ENCODE results near the gene DHRSX. TPM values are rescaled to one million over a fixed set of nuclear protein-coding genes. Genes with fewer than 3 reads are reported as not detected.
"Not testable (repeated sequence)": the region's sequence is repeated elsewhere in the genome, so short reads cannot be mapped to it uniquely, and the experiment has no call there.

DHRSX gene
- total RNA-seq, 6 donors from 2014 or later = 18.2 to 34.8 (median 21.2) TPM

DNA sequence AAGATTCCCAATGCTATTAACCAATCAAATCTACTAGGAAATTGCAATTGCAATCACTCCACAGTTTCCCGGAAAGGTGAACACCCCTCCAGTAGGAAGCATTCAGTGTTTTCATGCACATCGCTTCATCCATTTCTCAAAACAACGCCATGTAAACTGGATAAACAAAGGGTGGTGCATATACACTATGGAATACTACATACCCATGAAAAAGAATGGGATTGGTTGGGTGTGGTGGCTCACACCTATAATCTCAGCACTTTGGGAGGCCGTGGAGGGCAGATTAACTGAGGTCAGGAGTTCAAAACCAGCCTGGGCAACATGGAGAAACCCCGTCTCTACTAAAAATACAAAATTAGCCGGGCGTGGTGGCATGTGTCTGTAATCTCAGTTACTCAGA lies 29.1 kb downstream of the DHRSX start:
- DNase-seq = no peak

GRCh38 chrX:2471126-2471525 lies 29.6 kb downstream of the DHRSX start:
- not testable (repeated sequence) for ATAC-seq (ENCODE audit: low FRiP score in 2 of 2); H3K36me3 ChIP-seq; H3K27me3 ChIP-seq; H3K27ac ChIP-seq; H3K4me1 ChIP-seq; H3K9me3 ChIP-seq; H3K4me3 ChIP-seq; DNase-seq
- WGBS, 2 donors = 95 to 98% methylated on average over 8 to 10 of the region's 10 CpGs

More for the DNA sequence above, 29.1 kb downstream of the DHRSX start:
- Histone ChIP-seq H3K27me3 (no peaks in the 10 kb centered on the region), H3K27ac (no peak overlapping the region), H3K36me3 (no peaks in the 10 kb centered on the region), H3K4me3 (no peak overlapping the region), H3K4me1 (no peaks in the 10 kb centered on the region), H3K9me3 (no peaks in the 10 kb centered on the region)
- TF ChIP-seq EP300 (IDR thresholded peaks at IDR 0.05) (no peak), POLR2A (IDR thresholded peaks at IDR 0.05) (no peak), POLR2AphosphoS5 (IDR thresholded peaks at IDR 0.05) (no peak)
- TF ChIP-seq, protein P1, sequence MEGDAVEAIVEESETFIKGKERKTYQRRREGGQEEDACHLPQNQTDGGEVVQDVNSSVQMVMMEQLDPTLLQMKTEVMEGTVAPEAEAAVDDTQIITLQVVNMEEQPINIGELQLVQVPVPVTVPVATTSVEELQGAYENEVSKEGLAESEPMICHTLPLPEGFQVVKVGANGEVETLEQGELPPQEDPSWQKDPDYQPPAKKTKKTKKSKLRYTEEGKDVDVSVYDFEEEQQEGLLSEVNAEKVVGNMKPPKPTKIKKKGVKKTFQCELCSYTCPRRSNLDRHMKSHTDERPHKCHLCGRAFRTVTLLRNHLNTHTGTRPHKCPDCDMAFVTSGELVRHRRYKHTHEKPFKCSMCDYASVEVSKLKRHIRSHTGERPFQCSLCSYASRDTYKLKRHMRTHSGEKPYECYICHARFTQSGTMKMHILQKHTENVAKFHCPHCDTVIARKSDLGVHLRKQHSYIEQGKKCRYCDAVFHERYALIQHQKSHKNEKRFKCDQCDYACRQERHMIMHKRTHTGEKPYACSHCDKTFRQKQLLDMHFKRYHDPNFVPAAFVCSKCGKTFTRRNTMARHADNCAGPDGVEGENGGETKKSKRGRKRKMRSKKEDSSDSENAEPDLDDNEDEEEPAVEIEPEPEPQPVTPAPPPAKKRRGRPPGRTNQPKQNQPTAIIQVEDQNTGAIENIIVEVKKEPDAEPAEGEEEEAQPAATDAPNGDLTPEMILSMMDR (IDR thresholded peaks at IDR 0.05) = no peak
- WGBS, 2 donors = 96 to 97% methylated on average over 7 of the region's 7 CpGs
- ATAC-seq (ENCODE audit: low FRiP score in 2 of 2) = no peak

DNA sequence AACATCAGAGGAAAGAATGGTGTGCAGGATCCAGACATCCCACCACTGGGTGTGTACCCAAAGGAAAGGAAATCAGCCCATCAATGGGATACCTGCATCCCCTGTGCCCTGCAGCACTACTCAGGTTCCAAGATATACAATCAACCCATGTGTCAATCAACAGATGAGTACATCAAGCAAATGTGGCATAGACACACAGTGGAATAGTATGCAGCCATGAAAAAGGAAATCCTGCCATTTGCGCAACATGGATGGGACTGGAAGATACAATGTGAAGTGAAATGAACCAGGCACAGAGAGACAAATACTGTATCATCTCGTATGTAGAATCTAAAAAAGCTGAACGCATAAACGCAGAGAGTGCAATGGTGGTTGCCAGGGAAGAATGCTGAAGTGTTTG lies 30.9 kb downstream of the DHRSX start:
- ATAC-seq (ENCODE audit: low FRiP score in 2 of 2); DNase-seq: not testable (repeated sequence)
- 92 to 100% methylated on average over 4 of the region's 4 CpGs for WGBS, 2 donors

GRCh38 chrX:2469196-2469685 lies 31.5 kb downstream of the DHRSX start:
- TF ChIP-seq POLR2A (IDR thresholded peaks at IDR 0.05) = no peak
- TF ChIP-seq, protein P1 (IDR thresholded peaks at IDR 0.05) = no peak
- no peak for TF ChIP-seq EP300 (IDR thresholded peaks at IDR 0.05)
- TF ChIP-seq POLR2AphosphoS5 (IDR thresholded peaks at IDR 0.05) = no peak
- no peaks in the 10 kb centered on the region for H3K36me3 ChIP-seq
- no peak for DNase-seq
- H3K4me1 ChIP-seq = no peaks in the 10 kb centered on the region
- H3K4me3 ChIP-seq = no peak overlapping the region
- no peak overlapping the region for H3K27ac ChIP-seq
- 90 to 95% methylated on average over 16 to 22 of the region's 22 CpGs for WGBS, 2 donors
- H3K9me3 ChIP-seq = no peaks in the 10 kb centered on the region
- no peaks in the 10 kb centered on the region for H3K27me3 ChIP-seq
- ATAC-seq (ENCODE audit: low FRiP score in 2 of 2) = no peak

More for the DNA sequence above, 30.9 kb downstream of the DHRSX start:
- not testable (repeated sequence) for H3K36me3 ChIP-seq, H3K27ac ChIP-seq, H3K4me1 ChIP-seq, H3K27me3 ChIP-seq, H3K4me3 ChIP-seq, H3K9me3 ChIP-seq

DNA sequence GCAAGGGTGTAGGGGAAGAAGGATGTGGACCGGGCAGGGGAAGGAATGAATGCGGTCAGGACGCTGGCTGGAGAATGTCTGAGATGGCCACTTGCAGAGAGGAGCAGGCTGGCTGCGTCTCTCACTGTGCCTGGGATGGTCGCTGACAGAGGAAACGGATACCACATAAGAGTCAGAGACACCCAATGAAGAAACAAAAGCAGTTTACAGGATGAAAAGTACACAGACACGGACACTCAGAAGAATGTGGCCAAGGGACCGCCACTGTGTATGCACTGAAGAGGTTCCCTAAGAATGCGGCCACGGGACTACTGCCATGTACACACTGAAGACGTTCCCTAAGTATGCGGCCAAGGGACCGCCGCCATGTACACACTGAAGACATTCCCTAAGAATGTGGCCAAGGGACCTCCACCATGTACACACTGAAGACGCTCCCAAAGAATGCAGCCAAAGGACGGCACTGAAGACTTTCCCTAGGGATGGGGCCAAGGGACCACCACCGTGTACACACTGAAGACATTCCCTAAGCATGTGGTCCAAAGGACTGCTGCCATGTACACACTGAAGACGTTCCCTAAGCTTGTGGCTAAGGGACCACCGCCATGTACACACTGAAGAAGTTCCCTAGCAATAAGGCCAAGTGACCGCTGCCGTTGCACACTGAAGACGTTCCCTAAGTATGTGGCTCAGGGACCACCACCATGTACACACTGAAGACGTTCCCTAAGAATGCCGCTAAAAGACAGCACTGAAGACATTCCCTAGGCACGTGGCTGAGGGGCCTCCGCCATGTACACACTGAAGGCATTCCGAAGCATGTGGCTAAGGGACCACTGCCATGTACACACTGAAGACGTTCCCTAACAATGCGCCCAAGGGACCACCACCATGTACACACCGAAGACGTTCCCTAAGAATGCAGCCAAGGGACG lies 32.2 kb downstream of the DHRSX start:
- WGBS, 2 donors = 88 to 91% methylated on average over 30 to 32 of the region's 32 CpGs
- H3K36me3 ChIP-seq = no peaks in the 10 kb centered on the region
- no peak overlapping the region for H3K4me3 ChIP-seq
- no peaks in the 10 kb centered on the region for H3K27me3 ChIP-seq
- TF ChIP-seq POLR2A (IDR thresholded peaks at IDR 0.05) = no peak
- TF ChIP-seq, protein P1 (IDR thresholded peaks at IDR 0.05) = no peak
- H3K27ac ChIP-seq = no peak overlapping the region
- no peak for ATAC-seq (ENCODE audit: low FRiP score in 2 of 2)
- H3K4me1 ChIP-seq = no peaks in the 10 kb centered on the region
- H3K9me3 ChIP-seq = no peaks in the 10 kb centered on the region
- DNase-seq = no peak

Data from upper lobe of left lung (tissue), 6 donors.